ENCODE data around the gene KCNC1. TPM values are rescaled to one million over a fixed set of nuclear protein-coding genes. Genes with fewer than 3 reads are reported as not detected.

Gene KCNC1
- polyA plus RNA-seq, 1 of the 3 experiments (the other 2 are of a cell fraction), result 0.18 TPM

- H2AFZ ChIP-seq (ENCODE audit: low read depth), result no peak overlapping the region
- no peak for TF ChIP-seq RFX5 (IDR thresholded peaks at IDR 0.05; ENCODE audit: low read length)
- TF ChIP-seq RXRA (IDR thresholded peaks at IDR 0.05; ENCODE audit: borderline replicate concordance, low read depth), result no peak
- no peak for TF ChIP-seq TAF1 (IDR thresholded peaks at IDR 0.05; ENCODE audit: borderline replicate concordance, low read depth, low read length)
- TF ChIP-seq MAX (IDR thresholded peaks at IDR 0.05; ENCODE audit: low read depth), result no peak
- no peak for TF ChIP-seq CTCF (IDR thresholded peaks at IDR 0.05)
- TF ChIP-seq SMC3 (IDR thresholded peaks at IDR 0.05; ENCODE audit: low read depth, low read length), result no peak
- no peak for TF ChIP-seq EP300 (IDR thresholded peaks at IDR 0.05; ENCODE audit: borderline replicate concordance in 1 of 2, low read depth in 1 of 2, low read length in 1 of 2)
- TF ChIP-seq ZBTB33 (IDR thresholded peaks at IDR 0.05; ENCODE audit: borderline replicate concordance, low read depth), result no peak
- no peak for TF ChIP-seq IRF3 (IDR thresholded peaks at IDR 0.05; ENCODE audit: low read depth, low read length)
- TF ChIP-seq GATA2 (CRISPR knock-in tag; IDR thresholded peaks at IDR 0.05), result no peak
- TF ChIP-seq, protein P1, sequence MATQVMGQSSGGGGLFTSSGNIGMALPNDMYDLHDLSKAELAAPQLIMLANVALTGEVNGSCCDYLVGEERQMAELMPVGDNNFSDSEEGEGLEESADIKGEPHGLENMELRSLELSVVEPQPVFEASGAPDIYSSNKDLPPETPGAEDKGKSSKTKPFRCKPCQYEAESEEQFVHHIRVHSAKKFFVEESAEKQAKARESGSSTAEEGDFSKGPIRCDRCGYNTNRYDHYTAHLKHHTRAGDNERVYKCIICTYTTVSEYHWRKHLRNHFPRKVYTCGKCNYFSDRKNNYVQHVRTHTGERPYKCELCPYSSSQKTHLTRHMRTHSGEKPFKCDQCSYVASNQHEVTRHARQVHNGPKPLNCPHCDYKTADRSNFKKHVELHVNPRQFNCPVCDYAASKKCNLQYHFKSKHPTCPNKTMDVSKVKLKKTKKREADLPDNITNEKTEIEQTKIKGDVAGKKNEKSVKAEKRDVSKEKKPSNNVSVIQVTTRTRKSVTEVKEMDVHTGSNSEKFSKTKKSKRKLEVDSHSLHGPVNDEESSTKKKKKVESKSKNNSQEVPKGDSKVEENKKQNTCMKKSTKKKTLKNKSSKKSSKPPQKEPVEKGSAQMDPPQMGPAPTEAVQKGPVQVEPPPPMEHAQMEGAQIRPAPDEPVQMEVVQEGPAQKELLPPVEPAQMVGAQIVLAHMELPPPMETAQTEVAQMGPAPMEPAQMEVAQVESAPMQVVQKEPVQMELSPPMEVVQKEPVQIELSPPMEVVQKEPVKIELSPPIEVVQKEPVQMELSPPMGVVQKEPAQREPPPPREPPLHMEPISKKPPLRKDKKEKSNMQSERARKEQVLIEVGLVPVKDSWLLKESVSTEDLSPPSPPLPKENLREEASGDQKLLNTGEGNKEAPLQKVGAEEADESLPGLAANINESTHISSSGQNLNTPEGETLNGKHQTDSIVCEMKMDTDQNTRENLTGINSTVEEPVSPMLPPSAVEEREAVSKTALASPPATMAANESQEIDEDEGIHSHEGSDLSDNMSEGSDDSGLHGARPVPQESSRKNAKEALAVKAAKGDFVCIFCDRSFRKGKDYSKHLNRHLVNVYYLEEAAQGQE (IDR thresholded peaks at IDR 0.05; ENCODE audit: low read depth, low read length), result no peak
- TF ChIP-seq, protein P2, sequence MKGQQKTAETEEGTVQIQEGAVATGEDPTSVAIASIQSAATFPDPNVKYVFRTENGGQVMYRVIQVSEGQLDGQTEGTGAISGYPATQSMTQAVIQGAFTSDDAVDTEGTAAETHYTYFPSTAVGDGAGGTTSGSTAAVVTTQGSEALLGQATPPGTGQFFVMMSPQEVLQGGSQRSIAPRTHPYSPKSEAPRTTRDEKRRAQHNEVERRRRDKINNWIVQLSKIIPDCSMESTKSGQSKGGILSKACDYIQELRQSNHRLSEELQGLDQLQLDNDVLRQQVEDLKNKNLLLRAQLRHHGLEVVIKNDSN (IDR thresholded peaks at IDR 0.05; ENCODE audit: borderline replicate concordance, low read depth), result no peak
- TF ChIP-seq EZH2phosphoT487 (IDR thresholded peaks at IDR 0.05; ENCODE audit: borderline replicate concordance, low read depth), result no peak
- no peak for TF ChIP-seq FOXJ3 (CRISPR knock-in tag; IDR thresholded peaks at IDR 0.05)
- no peak for TF ChIP-seq SIN3A (IDR thresholded peaks at IDR 0.05; ENCODE audit: borderline replicate concordance, low read depth, low read length)
- no peak for TF ChIP-seq NFIC (IDR thresholded peaks at IDR 0.05; ENCODE audit: borderline replicate concordance)
- no peak for TF ChIP-seq FOSL2 (IDR thresholded peaks at IDR 0.05; ENCODE audit: borderline replicate concordance, low read depth)
- no peak for TF ChIP-seq RCOR1 (IDR thresholded peaks at IDR 0.05; ENCODE audit: low read length)
- H3K36me3 ChIP-seq (replicated peaks in 1 of 2; ENCODE audit: control insufficient read depth in 1 of 2, insufficient read depth in 2 of 2, low read length in 1 of 2), result no peaks in the 10 kb centered on the region
- no peaks in the 10 kb centered on the region for H3K9me3 ChIP-seq
- no peaks in the 10 kb centered on the region for H4K20me1 ChIP-seq (ENCODE audit: insufficient read depth)
- no peaks in the 10 kb centered on the region for H3K79me2 ChIP-seq (ENCODE audit: insufficient read depth)
- DNase-seq, result no peak
- no peaks in the 10 kb centered on the region for H3K9me2 ChIP-seq
- no peak overlapping the region for H3K4me2 ChIP-seq
- H3K4me3 ChIP-seq (ENCODE audit: low read depth in 2 of 2, low read length in 1 of 2), result no peak overlapping the region
- H3K27ac ChIP-seq (ENCODE audit: low read depth in 2 of 2, low read length in 1 of 2), result no peak overlapping the region
- H3F3A ChIP-seq (replicated peaks; ENCODE audit: insufficient read depth), result no peaks in the 10 kb centered on the region
- 44% methylated on average over 10 of the region's 10 CpGs for WGBS (ENCODE audit: low lambda C conversion rate)
- peaks cover 0 to 6% of the 10 kb centered on the region in 2 experiments; a peak in 1 of 4 replicates for H3K4me1 ChIP-seq (ENCODE audit: control insufficient read depth in 1 of 2, insufficient read depth in 2 of 2, low read depth in 1 of 2, low read length in 1 of 2)
- ChIA-PET POLR2A (no interaction called here), CTCF (interaction anchor here (1.2 to 8.6 kb wide), 6 partner anchors 8 to 256 kb away, joined by 3 to 137 read pairs (median 32); partner anchors contain the start of gene KCNC1)
- peaks cover 43% of the 10 kb centered on the region for H3K27me3 ChIP-seq (ENCODE audit: insufficient read depth)
- no peak overlapping the region for H3K9ac ChIP-seq
These were observed 10.3 kb upstream of the KCNC1 start for GRCh38 chr11:17724020-17724908.

Data from SK-N-SH (cell line).